Mesenteric fat pad (tissue), 1 donor: ENCODE results near the gene CLDN20. TPM values are rescaled to one million over a fixed set of nuclear protein-coding genes. Genes with fewer than 3 reads are reported as not detected.

Experiments used
- DNase-seq: peaks from one replicate; pipeline ENCODE4 v3.0.0-alpha.2; 2020; ENCODE audit warnings: low spot score
- total RNA-seq: library from RNA; stranded (reverse); fragmentation: NEBNext Ultra II Directional; extraction: Animal tissue kit (Norgen Biotek cat#: 25700); gene quantifications from one replicate; pipeline ENCODE4 v1.2.1, GENCODE V29; 2021
- donor health status: DM: yes; HTN: yes; CAD: no.

The CLDN20 gene
- total RNA-seq, 1 donor from 2014 or later = not detected

DNA sequence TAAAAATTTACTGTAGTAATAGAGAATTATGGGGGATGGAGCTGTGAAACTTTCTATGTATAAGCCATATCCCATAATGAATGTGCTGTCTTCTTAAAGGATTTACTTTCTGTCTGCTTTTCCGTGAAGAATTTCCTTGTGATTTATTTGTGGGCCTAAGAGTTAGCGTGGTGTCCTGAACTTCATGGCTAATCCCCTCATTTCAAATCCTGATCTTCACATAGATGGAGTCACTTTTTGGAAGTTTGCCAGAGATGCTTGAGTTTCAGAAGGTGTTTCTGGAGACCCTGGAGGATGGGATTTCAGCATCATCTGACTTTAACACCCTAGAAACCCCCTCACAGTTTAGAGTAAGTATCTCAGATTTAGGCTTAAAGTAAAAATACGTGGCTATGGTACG is 19.4 kb upstream of the CLDN20 start:
- no peak for DNase-seq

DNA sequence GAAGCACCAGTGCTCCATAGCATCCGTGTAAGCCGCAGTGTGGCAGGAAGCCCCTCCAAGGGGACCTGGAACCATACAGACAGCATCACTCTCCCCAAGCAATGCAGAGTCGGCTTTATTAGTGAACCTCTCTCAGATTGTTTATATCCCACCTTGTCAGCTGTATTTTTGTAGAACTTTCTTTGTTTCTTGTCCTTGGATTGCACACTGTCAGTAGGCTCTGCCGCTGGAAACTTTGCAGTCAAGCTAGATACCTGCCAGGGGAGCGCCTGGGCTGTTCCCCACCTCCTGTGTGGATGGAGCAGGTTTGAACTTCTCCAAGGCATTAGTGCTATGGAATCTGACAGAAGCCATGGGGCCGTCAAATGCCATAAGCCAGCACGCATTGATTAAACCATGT is 18.6 kb upstream of the CLDN20 start:
- DNase-seq = no peak

- DNase-seq = no peak
These were observed 18.0 kb upstream of the CLDN20 start for GRCh38 chr6:155245831-155246230.

GRCh38 chr6:155246825-155247224 is 17.0 kb upstream of the CLDN20 start:
- no peak for DNase-seq

DNA sequence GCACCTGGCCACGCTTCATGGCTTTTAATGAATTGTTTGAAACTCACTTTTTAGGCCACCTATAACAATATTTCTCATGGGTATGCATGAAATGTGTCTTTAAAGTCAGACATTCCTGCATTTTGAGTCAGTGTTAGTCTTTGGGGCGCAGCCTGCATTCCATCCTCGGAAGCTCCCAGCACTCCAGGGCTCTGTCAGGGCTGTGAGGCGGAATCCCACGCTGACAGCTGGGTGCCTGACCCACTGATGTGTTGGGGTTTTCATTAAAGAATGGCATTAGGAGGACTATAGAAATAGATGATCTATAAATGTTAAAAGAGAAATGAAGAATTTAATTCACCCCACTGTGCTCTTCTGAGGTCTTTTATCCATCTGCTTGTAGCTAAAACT is 16.2 kb upstream of the CLDN20 start:
- no peak for DNase-seq

DNA sequence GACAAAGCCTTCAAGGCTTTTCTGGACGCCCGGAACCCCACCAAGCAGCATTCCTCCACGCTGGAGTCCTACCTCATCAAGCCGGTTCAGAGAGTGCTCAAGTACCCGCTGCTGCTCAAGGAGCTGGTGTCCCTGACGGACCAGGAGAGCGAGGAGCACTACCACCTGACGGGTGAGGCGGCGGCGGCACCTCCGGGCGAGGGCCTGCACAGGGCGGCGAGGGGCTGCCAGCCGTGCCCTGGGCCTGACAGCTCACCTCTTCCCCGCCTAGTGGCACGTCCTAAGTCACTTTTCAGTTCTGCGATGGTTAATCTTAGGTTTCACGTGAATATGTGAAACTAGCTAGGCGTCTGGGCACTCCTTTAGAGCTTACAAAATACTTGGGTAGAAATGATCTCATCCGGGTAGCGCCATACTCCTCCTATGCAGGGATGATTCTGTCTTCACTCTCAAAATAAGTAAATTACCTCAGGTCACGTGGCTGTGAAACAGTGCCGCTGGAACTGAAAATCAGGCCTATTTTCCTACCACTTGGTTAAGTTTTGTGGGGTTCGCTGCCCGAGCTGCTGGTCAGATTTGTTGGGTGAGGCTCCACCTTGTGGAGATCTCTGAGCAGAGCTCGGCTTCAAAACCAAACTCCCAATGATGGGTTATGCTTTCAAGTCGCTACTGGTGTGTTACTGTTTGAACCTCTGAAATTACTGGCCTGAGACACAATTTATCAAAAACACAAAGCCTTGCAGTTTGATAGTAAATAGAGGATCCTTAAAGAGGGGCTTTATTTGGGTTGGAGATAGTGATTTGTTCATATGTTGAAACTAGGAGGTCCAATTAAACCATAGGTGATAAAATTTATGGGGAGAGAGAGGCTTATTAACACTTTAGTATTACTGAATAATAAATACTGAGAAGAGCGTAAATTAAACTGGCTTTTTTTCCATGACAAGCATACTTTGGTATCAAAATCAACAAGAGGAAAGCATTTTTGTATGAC is 15.5 kb upstream of the CLDN20 start:
- no peak for DNase-seq

- DNase-seq = no peak
These were observed 13.0 kb upstream of the CLDN20 start for GRCh38 chr6:155250701-155251381.

- no peak for DNase-seq
These were observed 11.2 kb upstream of the CLDN20 start for GRCh38 chr6:155252581-155252980.

GRCh38 chr6:155253337-155253736 is 10.5 kb upstream of the CLDN20 start:
- no peak for DNase-seq

DNA sequence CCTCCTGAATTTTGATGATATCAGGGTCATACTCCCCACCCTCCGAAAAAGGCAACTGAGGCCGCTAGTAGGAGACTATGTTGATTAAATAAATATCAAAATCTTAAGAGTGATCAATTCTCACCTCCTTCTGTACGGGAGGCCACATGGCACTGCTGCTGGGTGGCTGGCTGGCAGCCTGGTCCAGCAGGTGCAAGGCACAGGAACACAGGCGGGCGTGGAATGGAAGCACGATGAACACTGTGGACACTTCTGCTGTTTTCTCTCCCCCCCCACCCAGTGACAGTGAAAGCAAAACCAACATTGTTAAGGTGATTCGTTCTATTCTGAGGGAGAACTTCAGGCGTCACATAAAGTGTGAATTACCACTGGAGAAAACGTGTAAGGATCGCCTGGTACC is 9.7 kb upstream of the CLDN20 start:
- DNase-seq = no peak

- no peak for DNase-seq
These were observed 7.6 kb upstream of the CLDN20 start for GRCh38 chr6:155256122-155256795.

GRCh38 chr6:155257796-155258195 is 6.0 kb upstream of the CLDN20 start:
- no peak for DNase-seq

DNA sequence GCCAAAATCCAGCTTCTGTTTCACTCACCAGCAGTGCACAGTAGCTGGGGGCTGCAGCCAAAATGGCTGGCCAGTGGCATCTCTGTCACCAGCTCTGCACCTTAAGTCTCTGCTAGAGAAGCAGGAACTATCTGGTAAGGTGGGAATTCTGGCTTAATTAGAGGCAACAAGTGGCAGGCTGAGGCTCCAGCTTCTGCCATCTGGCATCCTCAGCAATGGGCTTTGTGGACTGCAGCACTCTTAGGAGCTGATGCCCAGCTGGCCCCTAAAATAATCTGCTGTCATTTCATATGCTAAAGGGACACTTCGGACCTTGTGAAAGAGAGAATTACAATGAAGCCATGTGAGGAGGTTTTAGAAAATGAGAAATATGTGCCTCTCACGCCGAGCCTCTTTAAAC is 4.6 kb upstream of the CLDN20 start:
- no peak for DNase-seq

DNA sequence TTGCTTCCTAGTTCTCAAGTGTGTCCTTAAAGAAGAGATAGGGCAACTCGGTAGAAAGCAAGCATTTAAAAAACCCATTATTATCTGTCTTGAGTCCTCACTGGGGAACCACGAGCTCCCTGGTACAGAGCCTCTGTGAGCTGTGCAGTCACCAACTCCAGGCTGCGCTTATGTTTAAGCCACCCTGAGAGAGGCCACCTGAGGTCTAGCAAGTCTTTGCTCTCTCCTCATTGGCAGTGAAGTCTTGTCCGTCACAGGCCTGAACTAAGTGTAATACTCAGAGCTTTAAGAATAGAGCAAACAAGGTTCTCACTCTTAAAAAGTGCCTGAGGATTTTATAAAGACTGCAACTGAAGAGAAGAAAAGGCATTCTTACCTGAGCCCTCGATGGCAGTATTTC is 3.9 kb upstream of the CLDN20 start:
- DNase-seq = no peak

- no peak for DNase-seq
These were observed 3.1 kb upstream of the CLDN20 start for GRCh38 chr6:155260686-155261085.

DNA sequence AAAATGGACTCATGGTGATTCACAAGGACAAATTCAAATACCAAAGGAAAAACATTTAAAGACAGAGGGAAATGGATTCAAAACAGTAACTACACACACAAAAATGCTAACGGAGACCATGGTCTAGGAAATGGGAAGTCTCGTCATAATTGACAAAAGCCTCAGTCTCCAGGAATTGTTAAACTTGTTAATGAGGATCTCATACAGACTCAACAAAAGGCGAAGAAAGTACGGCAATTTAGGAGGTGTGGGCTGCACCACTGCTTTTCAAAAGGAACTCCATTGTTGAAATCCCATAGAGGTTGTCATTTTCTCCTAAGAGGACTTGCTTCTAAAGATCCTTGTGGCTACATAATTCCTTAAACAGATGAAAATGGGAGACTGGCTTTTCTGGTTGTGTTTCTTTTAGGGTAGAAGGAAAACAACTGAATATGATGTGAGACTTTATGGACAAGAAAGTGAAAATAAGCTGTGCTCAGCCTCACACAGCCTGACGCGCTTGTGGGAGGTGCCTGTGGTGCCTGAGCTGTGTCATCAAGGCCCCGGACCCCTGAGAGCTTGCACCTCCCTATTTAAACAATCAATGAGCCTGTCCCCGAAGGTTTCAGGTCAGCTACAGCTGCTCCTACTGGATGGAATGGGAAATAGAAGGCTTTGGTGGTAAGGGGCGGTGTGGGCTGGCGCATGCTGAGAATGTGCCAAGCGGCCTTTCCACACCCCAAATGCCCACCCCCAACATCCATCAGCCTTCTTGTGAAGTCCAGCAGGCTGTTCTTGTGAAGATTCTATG is 2.5 kb upstream of the CLDN20 start:
- no peak for DNase-seq

- no peak for DNase-seq
These were observed 1.2 kb upstream of the CLDN20 start for GRCh38 chr6:155262655-155263054.

DNA sequence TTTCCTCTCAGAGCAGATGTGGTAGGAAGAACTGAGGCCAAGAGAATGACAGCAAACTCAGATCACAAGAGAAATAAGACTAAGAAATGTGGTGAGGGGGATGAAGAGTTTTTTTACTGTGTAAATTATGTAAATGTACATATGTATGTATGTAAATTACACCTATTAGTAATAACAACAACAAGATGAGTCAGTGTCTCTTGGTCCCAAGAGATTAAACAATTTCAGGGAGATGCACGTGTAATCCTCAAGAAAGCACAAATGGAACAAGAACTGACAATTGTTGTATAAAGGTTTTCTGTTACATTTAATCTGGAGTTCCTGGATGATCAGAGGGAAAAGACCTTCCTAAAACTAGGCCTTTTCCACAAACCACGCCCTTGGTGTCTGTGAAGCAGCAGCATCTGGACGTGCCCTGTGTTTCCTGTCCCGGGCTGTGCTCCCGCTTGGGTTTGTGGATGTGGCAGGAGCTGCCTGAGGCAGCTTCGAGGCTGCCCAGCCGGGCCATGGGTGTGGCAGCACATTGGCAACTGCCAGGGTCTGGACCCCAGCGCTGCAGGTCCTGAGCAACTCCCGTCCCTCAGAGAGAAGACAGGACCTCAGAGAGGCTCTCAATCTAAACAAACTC is 994 bp downstream of the CLDN20 start:
- no peak for DNase-seq

DNA sequence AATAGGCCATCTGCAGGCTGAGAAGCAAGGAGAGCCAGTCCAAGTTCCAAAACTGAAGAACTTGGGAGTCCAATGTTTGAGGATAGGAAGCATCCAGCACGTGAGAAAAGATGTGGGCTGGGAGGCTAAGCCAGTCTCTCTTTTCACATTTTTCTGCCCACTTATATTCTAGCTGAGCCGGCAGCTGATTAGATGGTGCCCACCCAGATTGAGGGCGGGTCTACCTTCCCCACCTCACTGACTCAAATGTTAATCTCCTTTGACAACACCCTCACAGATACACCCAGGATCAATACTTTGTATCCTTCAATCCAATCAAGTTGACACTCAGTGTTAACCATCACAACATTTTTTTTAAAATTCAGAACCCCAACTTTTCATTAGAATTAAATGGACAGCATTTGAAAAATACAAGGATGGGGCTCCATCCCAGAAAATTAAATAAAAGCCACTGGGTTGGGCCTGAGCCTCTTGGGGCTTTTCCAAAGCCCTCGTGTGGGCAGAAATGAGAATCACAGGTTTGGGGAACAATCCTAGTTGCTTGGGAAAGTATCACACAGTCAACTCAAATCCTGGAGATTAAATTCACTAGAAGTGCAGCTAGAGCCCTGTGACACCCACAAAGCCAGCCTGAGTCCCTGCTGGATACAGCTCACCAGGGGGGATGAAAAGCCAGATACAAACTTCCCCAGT is 2.2 kb downstream of the CLDN20 start:
- no peak for DNase-seq

GRCh38 chr6:155267411-155267810 is 3.6 kb downstream of the CLDN20 start:
- DNase-seq = no peak
